Type B pancreatic cell (in vitro differentiated cells): Measurements from ENCODE around the gene SCUBE2. TPM values are rescaled to one million over a fixed set of nuclear protein-coding genes. Genes with fewer than 3 reads are reported as not detected.

Experiments used
- DNase-seq: peaks from one replicate; pipeline ENCODE4 v3.0.0; 2021; ENCODE audit warnings: mixed read lengths; ENCODE audit not compliant: unreplicated experiment; ENCODE audit errors: extremely low spot score
- H3K27ac Mint-ChIP-seq: 2 replicates; pipeline ENCODE4 v1.8.0; 2021; ENCODE audit warnings: mild to moderate bottlenecking, mixed read lengths
- H3K27me3 Mint-ChIP-seq: 2 replicates; pipeline ENCODE4 v1.8.0; 2021; ENCODE audit warnings: mixed read lengths
- H3K36me3 Mint-ChIP-seq: 2 replicates; pipeline ENCODE4 v1.8.0; 2021; ENCODE audit warnings: mixed read lengths
- H3K4me1 Mint-ChIP-seq: one replicate; pipeline ENCODE4 v1.8.0; 2021; ENCODE audit warnings: mixed read lengths; ENCODE audit not compliant: unreplicated experiment
- H3K4me3 Mint-ChIP-seq: 2 replicates; pipeline ENCODE4 v1.8.0; 2021; ENCODE audit warnings: mild to moderate bottlenecking, mixed read lengths
- H3K9me3 Mint-ChIP-seq: 2 replicates; pipeline ENCODE4 v1.8.0; 2021; ENCODE audit warnings: mixed read lengths
- total RNA-seq: library from RNA; stranded (reverse); gene quantifications from 2 replicates; pipeline ENCODE4 v1.2.1, GENCODE V29; 2021; ENCODE audit warnings: low replicate concordance
- TF ChIP-seq, protein P1 (sequence below): fragments of 200-600 bp; sonication (generic); conservative IDR thresholded peaks from 2 replicates; pipeline ENCODE4 v1.5.0; 2021; ENCODE audit warnings: antibody characterized with exemption, mild to moderate bottlenecking

The SCUBE2 gene
- total RNA-seq, 1 donor from 2014 or later = 7.9 TPM

GRCh38 chr11:9019861-9020260 lies 71.5 kb downstream of the SCUBE2 start:
- Mint-ChIP-seq H3K27ac (no peak overlapping the region), H3K27me3 (peaks cover 22% of the 10 kb centered on the region), H3K4me3 (no peak overlapping the region), H3K4me1 (no peaks in the 10 kb centered on the region), H3K9me3 (no peaks in the 10 kb centered on the region), H3K36me3 (no peaks in the 10 kb centered on the region)
- no peak for DNase-seq
- TF ChIP-seq, protein P1, sequence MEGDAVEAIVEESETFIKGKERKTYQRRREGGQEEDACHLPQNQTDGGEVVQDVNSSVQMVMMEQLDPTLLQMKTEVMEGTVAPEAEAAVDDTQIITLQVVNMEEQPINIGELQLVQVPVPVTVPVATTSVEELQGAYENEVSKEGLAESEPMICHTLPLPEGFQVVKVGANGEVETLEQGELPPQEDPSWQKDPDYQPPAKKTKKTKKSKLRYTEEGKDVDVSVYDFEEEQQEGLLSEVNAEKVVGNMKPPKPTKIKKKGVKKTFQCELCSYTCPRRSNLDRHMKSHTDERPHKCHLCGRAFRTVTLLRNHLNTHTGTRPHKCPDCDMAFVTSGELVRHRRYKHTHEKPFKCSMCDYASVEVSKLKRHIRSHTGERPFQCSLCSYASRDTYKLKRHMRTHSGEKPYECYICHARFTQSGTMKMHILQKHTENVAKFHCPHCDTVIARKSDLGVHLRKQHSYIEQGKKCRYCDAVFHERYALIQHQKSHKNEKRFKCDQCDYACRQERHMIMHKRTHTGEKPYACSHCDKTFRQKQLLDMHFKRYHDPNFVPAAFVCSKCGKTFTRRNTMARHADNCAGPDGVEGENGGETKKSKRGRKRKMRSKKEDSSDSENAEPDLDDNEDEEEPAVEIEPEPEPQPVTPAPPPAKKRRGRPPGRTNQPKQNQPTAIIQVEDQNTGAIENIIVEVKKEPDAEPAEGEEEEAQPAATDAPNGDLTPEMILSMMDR = no peak

- DNase-seq = no peak
- peaks cover 15% of the 10 kb centered on the region for H3K27me3 Mint-ChIP-seq
- TF ChIP-seq, protein P1 = no peak
- no peaks in the 10 kb centered on the region for H3K36me3 Mint-ChIP-seq
- H3K27ac Mint-ChIP-seq = no peak overlapping the region
- H3K4me1 Mint-ChIP-seq = no peaks in the 10 kb centered on the region
- no peak overlapping the region for H3K4me3 Mint-ChIP-seq
- H3K9me3 Mint-ChIP-seq = no peaks in the 10 kb centered on the region
Observed at GRCh38 chr11:9017773-9018172, 73.6 kb downstream of the SCUBE2 start.

DNA sequence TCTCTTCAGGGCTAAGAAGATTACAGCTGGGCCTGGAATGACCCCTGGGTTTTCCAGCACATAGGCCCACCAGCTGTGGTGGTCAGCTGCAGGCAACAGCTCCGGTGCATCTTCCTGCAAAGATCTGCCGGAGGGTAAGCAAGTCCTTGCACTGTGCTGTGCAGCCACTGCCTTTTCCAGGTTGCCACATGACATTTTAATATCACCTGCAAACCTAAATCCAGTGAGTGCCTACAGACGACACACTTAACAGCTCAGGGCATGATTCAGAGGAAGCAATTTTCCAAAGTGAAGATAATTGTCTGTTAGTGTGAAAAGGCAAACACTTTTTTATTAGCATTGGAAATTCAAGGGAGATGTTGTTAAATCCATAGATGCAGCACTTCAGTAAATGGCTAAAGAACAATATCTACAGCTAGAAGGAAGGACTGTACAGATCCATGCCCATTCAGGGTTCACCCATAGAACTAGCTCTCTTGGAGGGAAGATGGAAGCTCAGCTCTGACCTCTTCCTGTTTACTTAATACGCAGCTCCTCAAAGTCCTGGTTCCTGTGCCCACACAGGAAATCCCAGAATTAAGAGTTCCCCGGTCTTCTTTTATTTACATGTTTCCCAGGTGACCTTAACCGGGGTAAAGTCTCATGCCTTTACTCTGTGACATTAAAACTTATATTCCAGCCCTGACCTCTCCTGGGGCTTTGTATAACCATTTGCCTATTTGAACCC lies 74.3 kb downstream of the SCUBE2 start:
- H3K36me3 Mint-ChIP-seq = no peaks in the 10 kb centered on the region
- no peak for DNase-seq
- H3K4me3 Mint-ChIP-seq = no peak overlapping the region
- no peaks in the 10 kb centered on the region for H3K4me1 Mint-ChIP-seq
- H3K9me3 Mint-ChIP-seq = no peaks in the 10 kb centered on the region
- H3K27ac Mint-ChIP-seq = no peak overlapping the region
- TF ChIP-seq, protein P1 = no peak
- H3K27me3 Mint-ChIP-seq = peaks cover 8% of the 10 kb centered on the region

DNA sequence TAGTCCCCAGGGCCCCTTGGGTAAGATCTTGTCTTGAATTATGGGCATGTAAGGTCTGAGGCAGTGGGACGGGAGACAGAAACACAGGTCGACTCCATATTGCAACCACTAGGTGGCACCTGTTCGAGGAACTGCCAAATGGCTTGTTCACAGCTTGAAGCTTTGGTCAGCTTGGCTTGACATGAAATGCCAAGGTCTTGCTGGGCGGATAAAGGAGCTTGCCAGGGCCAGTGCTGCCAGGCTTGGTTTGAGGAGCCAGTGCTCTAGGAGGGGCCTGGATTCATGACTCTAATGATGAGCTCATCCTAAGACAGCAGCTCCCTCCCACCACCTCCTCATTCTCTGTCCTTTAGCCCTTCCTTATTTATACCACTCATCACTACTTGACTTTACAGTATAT lies 75.7 kb downstream of the SCUBE2 start:
- Mint-ChIP-seq H3K9me3 (no peaks in the 10 kb centered on the region), H3K36me3 (no peaks in the 10 kb centered on the region), H3K27me3 (peaks cover 7% of the 10 kb centered on the region), H3K4me1 (no peaks in the 10 kb centered on the region), H3K4me3 (no peak overlapping the region), H3K27ac (no peak overlapping the region)
- no peak for DNase-seq
- TF ChIP-seq, protein P1 = peak; percentile 87

GRCh38 chr11:9014826-9015225 lies 76.6 kb downstream of the SCUBE2 start:
- DNase-seq = no peak
- TF ChIP-seq, protein P1 = no peak
- H3K4me3 Mint-ChIP-seq = no peak overlapping the region
- H3K9me3 Mint-ChIP-seq = no peaks in the 10 kb centered on the region
- no peak overlapping the region for H3K27ac Mint-ChIP-seq
- H3K36me3 Mint-ChIP-seq = no peaks in the 10 kb centered on the region
- no peaks in the 10 kb centered on the region for H3K4me1 Mint-ChIP-seq
- H3K27me3 Mint-ChIP-seq = peaks cover 14% of the 10 kb centered on the region
